SK-N-SH treated with all-trans-retinoic acid at 6 μM for 48 hours (cell line): ENCODE measurements around the gene HECA.

Experiments
- ARNTL ChIP-seq: fragments of 450-650 bp; formaldehyde crosslinking; IDR thresholded peaks from 2 replicates; pipeline ENCODE4 v1.5.0; 2020; ENCODE audit warnings: low read depth, mild to moderate bottlenecking, moderate library complexity, borderline replicate concordance
- ISL1 ChIP-seq: fragments of 250-450 bp; sonication (Bioruptor Pico); IDR thresholded peaks from 2 replicates; pipeline ENCODE4 v2.1.2; 2022; ENCODE audit warnings: mild to moderate bottlenecking, moderate library complexity
- PATZ1 ChIP-seq: fragments of 250-450 bp; sonication (Bioruptor Pico); IDR thresholded peaks from 2 replicates; pipeline ENCODE4 v1.8.0; 2020; ENCODE audit warnings: mild to moderate bottlenecking, moderate library complexity, borderline replicate concordance
- PPARA ChIP-seq: fragments of 250-450 bp; sonication (Bioruptor Pico); IDR thresholded peaks from 2 replicates; pipeline ENCODE4 v1.5.0; 2020; ENCODE audit warnings: mild to moderate bottlenecking, borderline replicate concordance
- RARB ChIP-seq: fragments of 250-450 bp; sonication (Bioruptor Pico); IDR thresholded peaks from 2 replicates; pipeline ENCODE4 v1.8.0; 2021; ENCODE audit warnings: mild to moderate bottlenecking, moderate library complexity
- TSHZ2 ChIP-seq: fragments of 250-450 bp; sonication (Bioruptor Pico); IDR thresholded peaks from 2 replicates; pipeline ENCODE4 v1.5.0; 2020; ENCODE audit warnings: mild to moderate bottlenecking, moderate library complexity
- ZFP3 ChIP-seq: fragments of 250-450 bp; sonication (Bioruptor Pico); IDR thresholded peaks from 2 replicates; pipeline ENCODE4 v1.5.0; 2020; ENCODE audit warnings: mild to moderate bottlenecking, moderate library complexity
- ZFP30 ChIP-seq: fragments of 450-650 bp; formaldehyde crosslinking; IDR thresholded peaks from 2 replicates; pipeline ENCODE4 v1.5.0; 2022; ENCODE audit warnings: mild to moderate bottlenecking, moderate library complexity

- TF ChIP-seq PPARA (no peak), PATZ1 (no peak), RARB (CRISPR knock-in tag) (no peak), ZFP30 (CRISPR knock-in tag) (no peak), TSHZ2 (no peak), ARNTL (CRISPR knock-in tag) (no peak), ZFP3 (no peak), ISL1 (CRISPR knock-in tag) (no peak)
Observed at GRCh38 chr6:139219271-139219729, 84.4 kb downstream of the HECA start.
